ENCODE results near the gene PYGO2.
A peak's percentile ranks its signal among the peaks of the same experiment; 100 is the strongest.

DNA sequence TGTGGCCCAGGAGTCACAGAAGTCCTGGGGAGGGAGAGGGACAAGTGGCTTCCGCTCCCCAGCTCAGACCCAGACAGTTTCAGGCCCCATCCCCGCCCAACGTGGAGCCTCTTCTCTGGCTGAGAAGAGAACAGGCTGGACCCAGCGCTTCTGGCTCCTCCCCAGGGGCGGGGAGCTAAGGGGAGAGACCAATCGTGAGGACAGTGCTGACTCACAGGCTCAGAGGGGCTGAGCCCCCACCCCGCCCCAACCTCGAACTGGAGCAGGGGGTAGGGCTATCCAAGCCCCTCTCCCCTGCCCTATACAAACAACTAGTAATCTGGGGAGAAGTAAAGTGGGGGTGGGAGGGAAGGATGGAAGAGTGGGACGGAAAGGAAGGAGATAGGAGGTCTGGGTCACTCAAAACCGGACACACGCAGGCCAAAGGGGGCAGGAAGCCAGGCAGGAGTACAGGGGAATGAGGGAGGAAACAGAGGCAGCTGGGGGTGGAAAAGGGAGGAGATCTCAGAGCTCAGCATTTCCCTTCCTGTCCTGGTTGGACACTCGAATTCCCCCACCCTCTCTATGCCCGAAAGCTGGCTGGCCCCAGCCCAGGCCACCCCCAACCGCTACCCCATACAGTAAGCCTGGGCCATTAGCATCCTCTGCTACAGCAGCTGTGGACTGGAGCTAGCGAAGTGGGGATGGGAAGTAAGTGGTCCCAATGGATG lies 9.2 kb upstream of the PYGO2 start, which contains the start of gene SHC1:
- TF ChIP-seq EZH2 (IDR thresholded peaks at IDR 0.05) (no peak), POLR2AphosphoS5 (IDR thresholded peaks at IDR 0.05; ENCODE audit: borderline replicate concordance, low read depth, low read length) (peak; percentile 98)

Data from SK-N-MC (cell line).